AG04449 (cell line): Measurements from ENCODE around the gene NAA15.

Experiments
- CTCF ChIA-PET: fragments of 350-600 bp; formaldehyde crosslinking; extraction: SDS; loops from one replicate; lab custom pipeline; 2021; ENCODE audit warnings: antibody characterized with exemption; lab: Yijun Ruan, JAX
- POLR2A ChIA-PET: fragments of 400-600, 350-600 bp; formaldehyde crosslinking; extraction: SDS; loops from one replicate; lab custom pipeline; 2020; ENCODE audit warnings: antibody characterized with exemption, inconsistent platforms; lab: Yijun Ruan, JAX
- DNase-seq: peaks from one replicate; pipeline ENCODE4 v3.0.0-alpha.2; 2010; ENCODE audit warnings: low read depth, low spot score
- H3K4me3 ChIP-seq: 2 replicates; pipeline ENCODE4 v1.5.1; 2011; ENCODE audit warnings: low read depth, mild to moderate bottlenecking, control low read depth, low read length
- CTCF ChIP-seq: IDR thresholded peaks from one replicate; pipeline ENCODE4 v1.5.1; 2011; ENCODE audit warnings: mild to moderate bottlenecking, moderate library complexity, low read length, control low read depth, inconsistent platforms; ENCODE audit not compliant: insufficient read depth; ENCODE audit errors: missing control alignments

The NAA15 gene

GRCh38 chr4:139453041-139453370 is 151.7 kb downstream of the NAA15 start:
- H3K4me3 ChIP-seq: peak overlapping the region; percentile 98
- peak; percentile 28 for TF ChIP-seq CTCF
- ChIA-PET CTCF (interaction anchor here (1.0 to 1.5 kb wide), 3 partner anchors 9 to 77 kb away, joined by 3 to 5 read pairs (median 3); no protein-coding TSS in a partner anchor), POLR2A (interaction anchor here (0.7 to 1.2 kb wide), 4 partner anchors 34 to 152 kb away, joined by 3 to 5 read pairs (median 4); partner anchors contain the start of gene NAA15)
- no peak for DNase-seq

GRCh38 chr4:139453371-139454110 is 152.2 kb downstream of the NAA15 start:
- H3K4me3 ChIP-seq: peak overlapping the region; percentile 98
- POLR2A ChIA-PET: interaction anchor here (0.7 to 1.2 kb wide), 4 partner anchors 34 to 152 kb away, joined by 3 to 5 read pairs (median 4); partner anchors contain the start of gene NAA15
- peak; percentile 34 for TF ChIP-seq CTCF
- peak; percentile 83 for DNase-seq
- CTCF ChIA-PET: interaction anchor here (1.0 to 1.5 kb wide), 3 partner anchors 10 to 77 kb away, joined by 3 to 5 read pairs (median 3); no protein-coding TSS in a partner anchor

- TF ChIP-seq CTCF: no peak
- ChIA-PET CTCF (no interaction called here), POLR2A (no interaction called here)
- DNase-seq: peak; percentile 44
- H3K4me3 ChIP-seq: peak within 1 kb of the TSS; percentile 98
Observed at GRCh38 chr4:139454111-139455045, 153.1 kb downstream of the NAA15 start, which contains the start of gene RAB33B. Gene RAB33B, plus strand, starts transcription at chr4:139454121. Its CDS starts 75 bp downstream, at chr4:139454196.

GRCh38 chr4:139455126-139455538 is 153.8 kb downstream of the NAA15 start:
- ChIA-PET POLR2A (no interaction called here), CTCF (interaction anchor here (0.8 to 1.0 kb wide), 3 partner anchors 39 to 199 kb away, joined by 3 read pairs; no protein-coding TSS in a partner anchor)
- no peak for TF ChIP-seq CTCF
- H3K4me3 ChIP-seq: peak overlapping the region; percentile 98
- DNase-seq: no peak

GRCh38 chr4:139457318-139457717 is 156.0 kb downstream of the NAA15 start:
- H3K4me3 ChIP-seq: no peak overlapping the region
- ChIA-PET CTCF (interaction anchor here (0.7 to 1.5 kb wide), 5 partner anchors 10 to 282 kb away, joined by 3 read pairs; no protein-coding TSS in a partner anchor), POLR2A (no interaction called here)
- TF ChIP-seq CTCF: no peak
- DNase-seq: no peak

- CTCF ChIA-PET: no interaction called here
- TF ChIP-seq CTCF: no peak
- no peak for DNase-seq
- no peak overlapping the region for H3K4me3 ChIP-seq
- POLR2A ChIA-PET: no interaction called here
Observed at GRCh38 chr4:139458543-139458942, 157.2 kb downstream of the NAA15 start.
